ENCODE results near the gene FSTL4.

DNA sequence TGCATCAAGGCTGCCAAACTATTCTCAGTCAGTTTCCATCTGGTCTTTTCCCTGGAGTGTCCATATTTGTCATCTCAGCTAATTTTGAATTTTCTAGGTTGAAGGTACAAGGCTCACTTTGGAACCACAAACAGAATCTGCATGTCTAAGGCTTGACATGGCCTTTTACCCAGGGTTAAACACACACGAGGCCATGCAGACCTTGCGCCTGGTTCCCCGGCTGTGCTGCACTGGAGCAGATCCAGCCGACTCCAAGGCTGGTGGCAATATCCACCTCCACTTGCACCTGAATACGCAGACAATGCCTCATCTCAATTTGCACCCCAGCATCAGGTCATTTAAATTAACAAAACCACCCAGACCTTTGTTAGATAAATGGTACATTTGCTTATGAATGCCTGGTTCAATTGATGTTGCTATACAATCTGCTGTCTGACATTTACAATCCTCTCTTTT is 284.4 kb downstream of the FSTL4 start:
- TF ChIP-seq RARB (CRISPR knock-in tag; IDR thresholded peaks at IDR 0.05), result no peak
- TF ChIP-seq TOX (CRISPR knock-in tag; IDR thresholded peaks at IDR 0.05; ENCODE audit: borderline replicate concordance), result no peak
- TF ChIP-seq ISL1 (CRISPR knock-in tag; IDR thresholded peaks at IDR 0.05), result no peak
- no peak for TF ChIP-seq TSHZ2 (CRISPR knock-in tag; IDR thresholded peaks at IDR 0.05)
- no peak for TF ChIP-seq ZNF8 (CRISPR knock-in tag; IDR thresholded peaks at IDR 0.05)
- TF ChIP-seq PPARA (CRISPR knock-in tag; IDR thresholded peaks at IDR 0.05; ENCODE audit: borderline replicate concordance), result no peak
- TF ChIP-seq PATZ1 (CRISPR knock-in tag; IDR thresholded peaks at IDR 0.05; ENCODE audit: borderline replicate concordance), result no peak
- TF ChIP-seq ZFP3 (CRISPR knock-in tag; IDR thresholded peaks at IDR 0.05), result no peak
- TF ChIP-seq TCF4 (CRISPR knock-in tag; IDR thresholded peaks at IDR 0.05; ENCODE audit: borderline replicate concordance), result no peak
- TF ChIP-seq CREB5 (CRISPR knock-in tag; IDR thresholded peaks at IDR 0.05; ENCODE audit: low read depth), result no peak
- TF ChIP-seq ESRRG (CRISPR knock-in tag; IDR thresholded peaks at IDR 0.05), result no peak
- TF ChIP-seq ZNF70 (CRISPR knock-in tag; IDR thresholded peaks at IDR 0.05), result no peak
- no peak for TF ChIP-seq OSR1 (CRISPR knock-in tag; IDR thresholded peaks at IDR 0.05)
